ENCODE results near the gene C2orf68. TPM values are rescaled to one million over a fixed set of nuclear protein-coding genes. Genes with fewer than 3 reads are reported as not detected.
A peak's percentile ranks its signal among the peaks of the same experiment; 100 is the strongest.
"Not testable (repeated sequence)": the region's sequence is repeated elsewhere in the genome, so short reads cannot be mapped to it uniquely, and the experiment has no call there.

Gene C2orf68
- total RNA-seq, 2 donors from 2014 or later, result 13.0 to 21.9 TPM

- no peak for ATAC-seq (ENCODE audit: insufficient number of reproducible peaks, low FRiP score, low read depth)
- DNase-seq (ENCODE audit: low spot score), result no peak
- Histone ChIP-seq H3K9me3 (no peaks in the 10 kb centered on the region), H3K36me3 (peaks cover 4% of the 10 kb centered on the region), H3K4me1 (ENCODE audit: control insufficient read depth in 1 of 2, low read depth in 2 of 2) (peaks cover 39 to 77% of the 10 kb centered on the region in 2 donors), H3K4me3 (peak overlapping the region; percentile 31), H3K27me3 (replicated peaks; ENCODE audit: insufficient read depth) (no peaks in the 10 kb centered on the region), H3K27ac (peak overlapping the region; percentile 60 to 85)
- no peak for TF ChIP-seq CTCF (IDR thresholded peaks at IDR 0.05)
Measured at GRCh38 chr2:85605406-85606115, 6.3 kb downstream of the C2orf68 start.

GRCh38 chr2:85604568-85605339, 7.1 kb downstream of the C2orf68 start:
- DNase-seq (ENCODE audit: low spot score) (no peak), ATAC-seq (ENCODE audit: insufficient number of reproducible peaks, low FRiP score, low read depth) (no peak)
- H3K4me1 ChIP-seq (ENCODE audit: control insufficient read depth in 1 of 2, low read depth in 2 of 2), result peaks cover 34 to 69% of the 10 kb centered on the region in 2 donors
- peaks cover 4% of the 10 kb centered on the region for H3K36me3 ChIP-seq
- no peaks in the 10 kb centered on the region for H3K27me3 ChIP-seq (replicated peaks; ENCODE audit: insufficient read depth)
- peak overlapping the region; percentile 20 for H3K4me3 ChIP-seq
- TF ChIP-seq CTCF (IDR thresholded peaks at IDR 0.05), result no peak
- peak overlapping the region; percentile 60 to 85 for H3K27ac ChIP-seq
- H3K9me3 ChIP-seq, result no peaks in the 10 kb centered on the region

GRCh38 chr2:85604133-85604444, 7.8 kb downstream of the C2orf68 start:
- ATAC-seq (ENCODE audit: insufficient number of reproducible peaks, low FRiP score, low read depth), result not testable (repeated sequence)
- H3K4me3 ChIP-seq, result peak overlapping the region; percentile 80

GRCh38 chr2:85602476-85603234, 9.2 kb downstream of the C2orf68 start, which contains the start of gene TMEM150A:
TMEM150A (minus strand) TSS chr2:85602698; CDS start chr2:85601948, 750 bp downstream.
- Histone ChIP-seq H3K4me1 (ENCODE audit: control insufficient read depth in 1 of 2, low read depth in 2 of 2) (peaks cover 34 to 54% of the 10 kb centered on the region in 2 donors), H3K27me3 (replicated peaks; ENCODE audit: insufficient read depth) (no peaks in the 10 kb centered on the region), H3K27ac (peak within 1 kb of the TSS; percentile 81 to 85), H3K9me3 (no peaks in the 10 kb centered on the region), H3K36me3 (peaks cover 15% of the 10 kb centered on the region), H3K4me3 (peak within 1 kb of the TSS; percentile 80)
- ATAC-seq (ENCODE audit: insufficient number of reproducible peaks, low FRiP score, low read depth), result peak; percentile 91
- peak; percentile 83 for DNase-seq (ENCODE audit: low spot score)
- peak; percentile 57 for TF ChIP-seq CTCF (IDR thresholded peaks at IDR 0.05)

More at GRCh38 chr2:85604133-85604444, 7.8 kb downstream of the C2orf68 start:
- not testable (repeated sequence) for H3K27me3 ChIP-seq (replicated peaks; ENCODE audit: insufficient read depth); DNase-seq (ENCODE audit: low spot score); H3K9me3 ChIP-seq; H3K36me3 ChIP-seq
- peaks cover 34 to 66% of the 10 kb centered on the region in 2 donors for H3K4me1 ChIP-seq (ENCODE audit: control insufficient read depth in 1 of 2, low read depth in 2 of 2)
- H3K27ac ChIP-seq, result peak overlapping the region; percentile 60 to 85

- H3K36me3 ChIP-seq, result peaks cover 14% of the 10 kb centered on the region
- DNase-seq (ENCODE audit: low spot score) (no peak), ATAC-seq (ENCODE audit: insufficient number of reproducible peaks, low FRiP score, low read depth) (peak; percentile 29)
- H3K4me3 ChIP-seq, result peak overlapping the region; percentile 80
- H3K27me3 ChIP-seq (replicated peaks; ENCODE audit: insufficient read depth), result no peaks in the 10 kb centered on the region
- peak overlapping the region; percentile 67 to 85 for H3K27ac ChIP-seq
- H3K9me3 ChIP-seq, result no peaks in the 10 kb centered on the region
- TF ChIP-seq CTCF (IDR thresholded peaks at IDR 0.05), result no peak
- peaks cover 34 to 54% of the 10 kb centered on the region in 2 donors for H3K4me1 ChIP-seq (ENCODE audit: control insufficient read depth in 1 of 2, low read depth in 2 of 2)
Measured at GRCh38 chr2:85601771-85602475, 9.9 kb downstream of the C2orf68 start.

Measured in thoracic aorta (tissue), 2 donors.